ENCODE measurements around the gene SEMA6A.

The SEMA6A gene

GRCh38 chr5:116406306-116407041 lies 168.1 kb downstream of the SEMA6A start:
- no peak for DNase-seq (ENCODE audit: low spot score)

GRCh38 chr5:116404792-116405191 lies 169.8 kb downstream of the SEMA6A start:
- no peak for DNase-seq (ENCODE audit: low spot score)

- no peak for DNase-seq (ENCODE audit: low spot score)
Measured at GRCh38 chr5:116404016-116404415, 170.6 kb downstream of the SEMA6A start.

GRCh38 chr5:116402235-116402634 lies 172.4 kb downstream of the SEMA6A start:
- no peak for DNase-seq (ENCODE audit: low spot score)

GRCh38 chr5:116401576-116401975 lies 173.0 kb downstream of the SEMA6A start:
- DNase-seq (ENCODE audit: low spot score): no peak

- no peak for DNase-seq (ENCODE audit: low spot score)
Measured at GRCh38 chr5:116396476-116397099, 178.0 kb downstream of the SEMA6A start.

- DNase-seq (ENCODE audit: low spot score): no peak
Measured at GRCh38 chr5:116395631-116396203, 178.9 kb downstream of the SEMA6A start.

GRCh38 chr5:116395226-116395625 lies 179.4 kb downstream of the SEMA6A start:
- DNase-seq (ENCODE audit: low spot score): no peak

- DNase-seq (ENCODE audit: low spot score): no peak
Measured at GRCh38 chr5:116394186-116394867, 180.3 kb downstream of the SEMA6A start.

Data from CD4-positive, alpha-beta T cell treated with Interleukin-6 at 100 ng/mL for 8 hours (primary cell).